Prostate gland (tissue), 2 donors: ENCODE data around the gene NEGR1. TPM values are rescaled to one million over a fixed set of nuclear protein-coding genes. Genes with fewer than 3 reads are reported as not detected.

Source experiments
- DNase-seq: peaks from one replicate; pipeline ENCODE4 v3.0.0-alpha.2; 2019; ENCODE audit warnings: low spot score
- H3K27ac ChIP-seq, 2 donors: fragments of 200-600 bp; sonication (generic); 2 replicates each; pipeline ENCODE4 v1.5.1; 2017 to 2019
- H3K27me3 ChIP-seq: fragments of 200-600 bp; sonication (generic); replicated peaks from 2 replicates; pipeline ENCODE4 v1.5.1; 2019; ENCODE audit not compliant: insufficient read depth
- H3K36me3 ChIP-seq, 2 donors: fragments of 200-600 bp; sonication (generic); 1 replicate in 1 of 2; 2 replicates in 1 of 2; pipeline versions ENCODE4 v1.5.1 to v1.8.1; 2017 to 2019
- H3K4me1 ChIP-seq: fragments of 200-600 bp; sonication (generic); replicated peaks from 2 replicates; pipeline ENCODE4 v1.5.1; 2019
- H3K4me3 ChIP-seq, 2 donors: fragments of 200-600 bp; sonication (generic); 2 replicates each; pipeline ENCODE4 v1.5.1; 2017 to 2019
- H3K9me3 ChIP-seq: fragments of 200-600 bp; sonication (generic); 2 replicates; pipeline ENCODE4 v1.5.1; 2017
- POLR2A ChIP-seq: fragments of 450-650 bp; IDR thresholded peaks from one replicate; pipeline ENCODE4 v1.6.1; 2016; ENCODE audit warnings: antibody characterized with exemption, mild to moderate bottlenecking
- POLR2AphosphoS5 ChIP-seq: sonication (generic); formaldehyde crosslinking; IDR thresholded peaks from one replicate; pipeline ENCODE4 v1.6.1; 2017; ENCODE audit warnings: antibody characterized with exemption
- WGBS: methylation state at CpG from one replicate; pipeline ENCODE4 v1.1.5; 2018; 5-methylcytosine and 5-hydroxymethylcytosine counted together
- intact Hi-C: fragments of 100-400 bp; cut with DNase I; formaldehyde crosslinking; loops from one replicate; pipeline ENCODE4 v1.14.2; 2022
- total RNA-seq, 2 donors: library from RNA; depleted of rRNA; stranded (reverse); fragments of >200 nt; gene quantifications; one replicate each; pipeline ENCODE4 v1.1.0, GENCODE V29; 2016
- TF ChIP-seq, protein P1 (sequence below), 4 experiments: fragments of 200-600 bp in 2 of 4; fragments of 450-650 bp in 2 of 4; sonication (generic) in 2 of 4; IDR thresholded peaks; 1 replicate in 3 of 4; 2 replicates in 1 of 4; pipeline ENCODE4 v1.5.1; 2016 to 2019; ENCODE audit warnings: antibody characterized with exemption in 4 of 4, mild to moderate bottlenecking in 2 of 4, moderate library complexity in 2 of 4

The NEGR1 gene
- total RNA-seq, 2 donors from 2014 or later = 2.3 to 7.6 TPM

DNA sequence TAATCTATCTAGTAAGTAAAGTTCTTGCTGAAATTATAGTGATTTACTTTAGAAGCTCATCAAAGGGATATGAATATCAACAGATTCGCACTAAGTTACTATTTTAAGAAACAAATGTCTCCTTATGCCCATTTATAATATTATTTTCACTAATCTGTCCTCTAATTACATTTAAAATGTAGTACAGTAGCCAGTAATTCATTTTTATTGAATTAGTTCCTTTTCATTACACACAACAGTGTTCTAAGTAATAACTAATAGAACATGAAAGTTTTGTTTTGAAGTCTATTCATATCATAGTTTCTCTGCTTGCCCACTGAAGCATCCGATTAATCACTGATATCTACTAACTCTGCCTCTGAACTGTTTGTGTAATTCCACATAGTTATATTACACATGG lies 225.8 kb downstream of the NEGR1 start:
- no peak for DNase-seq
- intact Hi-C loops = no loop called here
- TF ChIP-seq POLR2AphosphoS5 = no peak
- TF ChIP-seq, protein P1, sequence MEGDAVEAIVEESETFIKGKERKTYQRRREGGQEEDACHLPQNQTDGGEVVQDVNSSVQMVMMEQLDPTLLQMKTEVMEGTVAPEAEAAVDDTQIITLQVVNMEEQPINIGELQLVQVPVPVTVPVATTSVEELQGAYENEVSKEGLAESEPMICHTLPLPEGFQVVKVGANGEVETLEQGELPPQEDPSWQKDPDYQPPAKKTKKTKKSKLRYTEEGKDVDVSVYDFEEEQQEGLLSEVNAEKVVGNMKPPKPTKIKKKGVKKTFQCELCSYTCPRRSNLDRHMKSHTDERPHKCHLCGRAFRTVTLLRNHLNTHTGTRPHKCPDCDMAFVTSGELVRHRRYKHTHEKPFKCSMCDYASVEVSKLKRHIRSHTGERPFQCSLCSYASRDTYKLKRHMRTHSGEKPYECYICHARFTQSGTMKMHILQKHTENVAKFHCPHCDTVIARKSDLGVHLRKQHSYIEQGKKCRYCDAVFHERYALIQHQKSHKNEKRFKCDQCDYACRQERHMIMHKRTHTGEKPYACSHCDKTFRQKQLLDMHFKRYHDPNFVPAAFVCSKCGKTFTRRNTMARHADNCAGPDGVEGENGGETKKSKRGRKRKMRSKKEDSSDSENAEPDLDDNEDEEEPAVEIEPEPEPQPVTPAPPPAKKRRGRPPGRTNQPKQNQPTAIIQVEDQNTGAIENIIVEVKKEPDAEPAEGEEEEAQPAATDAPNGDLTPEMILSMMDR (IDR thresholded peaks at IDR 0.05) = no peak
- no peak for TF ChIP-seq POLR2A
- Histone ChIP-seq H3K27me3 (no peaks in the 10 kb centered on the region), H3K4me3 (no peak overlapping the region), H3K9me3 (no peaks in the 10 kb centered on the region), H3K4me1 (no peaks in the 10 kb centered on the region), H3K36me3 (no peaks in the 10 kb centered on the region), H3K27ac (no peak overlapping the region)
- 96% methylated on average over 2 of the region's 2 CpGs for WGBS

DNA sequence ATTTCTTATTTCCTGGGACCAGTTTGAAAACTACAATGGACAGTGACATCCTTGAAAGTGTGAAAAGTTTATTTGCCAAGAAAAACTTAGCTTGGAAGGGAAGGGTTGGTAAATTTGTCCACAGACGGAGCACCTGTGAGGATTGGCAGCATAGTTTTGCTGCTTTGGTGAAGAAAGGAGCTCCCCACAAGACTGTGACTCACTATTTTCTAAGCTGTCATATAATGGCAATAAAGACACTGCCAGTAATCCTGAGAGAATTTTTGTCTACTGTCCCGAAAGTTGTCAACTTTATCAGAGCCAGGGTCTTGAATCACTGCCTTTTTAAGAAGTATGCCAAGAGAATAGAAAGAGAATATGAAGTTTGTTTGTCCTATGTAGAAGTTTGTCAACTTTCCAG lies 230.8 kb downstream of the NEGR1 start:
- H3K36me3 ChIP-seq = no peaks in the 10 kb centered on the region
- H3K9me3 ChIP-seq = no peaks in the 10 kb centered on the region
- H3K27me3 ChIP-seq = no peaks in the 10 kb centered on the region
- intact Hi-C loops = no loop called here
- 29% methylated on average over 2 of the region's 2 CpGs for WGBS
- no peak for DNase-seq
- no peak overlapping the region for H3K4me3 ChIP-seq
- H3K27ac ChIP-seq = no peak overlapping the region
- H3K4me1 ChIP-seq = no peaks in the 10 kb centered on the region
- TF ChIP-seq, protein P1 (IDR thresholded peaks at IDR 0.05) = no peak
- TF ChIP-seq POLR2AphosphoS5 (no peak), POLR2A (no peak)

DNA sequence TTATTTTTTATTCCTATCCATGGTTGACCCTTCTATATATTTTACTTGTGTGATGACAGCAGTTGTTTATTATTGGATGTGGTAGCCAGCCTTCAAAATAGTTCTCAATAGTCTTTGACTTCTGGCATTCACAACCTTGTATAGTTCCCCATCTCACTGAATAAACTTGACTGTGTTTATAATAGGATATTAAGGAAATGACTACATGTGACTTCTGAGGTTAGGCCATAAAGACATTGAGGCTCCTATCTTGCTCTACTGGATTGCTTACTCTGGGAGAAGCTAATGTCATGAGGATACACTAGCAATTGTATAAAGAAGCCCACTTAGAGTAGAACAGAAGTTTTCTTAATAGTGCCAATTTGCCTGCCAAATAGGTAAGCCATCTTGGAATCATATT lies 231.8 kb downstream of the NEGR1 start:
- Histone ChIP-seq H3K36me3 (no peaks in the 10 kb centered on the region), H3K4me1 (no peaks in the 10 kb centered on the region), H3K4me3 (no peak overlapping the region), H3K9me3 (no peaks in the 10 kb centered on the region), H3K27ac (no peak overlapping the region), H3K27me3 (no peaks in the 10 kb centered on the region)
- TF ChIP-seq POLR2AphosphoS5 (no peak), POLR2A (no peak)
- TF ChIP-seq, protein P1 (IDR thresholded peaks at IDR 0.05) = no peak
- no peak for DNase-seq
- intact Hi-C loops = no loop called here

DNA sequence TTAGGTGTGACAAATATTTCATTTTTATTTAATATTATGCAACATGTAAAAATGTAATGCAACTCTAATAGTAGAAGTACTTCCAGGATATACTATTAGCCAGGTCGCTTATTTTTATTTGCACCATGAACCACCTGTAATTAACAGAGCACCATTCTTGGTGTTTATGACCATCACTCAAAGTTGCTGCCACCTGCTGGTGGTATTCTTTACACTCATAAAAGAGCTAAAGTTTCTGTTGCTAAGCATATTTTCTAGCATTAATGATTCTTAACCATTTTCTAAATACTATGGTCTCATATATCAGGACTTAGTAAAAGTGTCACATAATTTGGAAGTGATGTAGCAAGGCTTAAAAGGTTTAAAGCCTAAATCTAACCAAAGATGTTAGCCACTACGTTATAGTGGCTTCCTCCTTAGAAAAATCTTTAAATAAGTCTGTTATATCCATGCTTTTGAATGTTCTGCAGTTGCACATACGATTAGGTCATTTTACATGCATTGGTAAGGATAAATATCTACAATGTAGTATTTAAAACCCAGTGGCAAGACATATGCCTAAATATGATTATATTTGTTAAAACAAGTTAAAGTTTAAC lies 244.5 kb downstream of the NEGR1 start:
- Histone ChIP-seq H3K4me1 (no peaks in the 10 kb centered on the region), H3K27me3 (no peaks in the 10 kb centered on the region), H3K9me3 (no peaks in the 10 kb centered on the region), H3K4me3 (no peak overlapping the region), H3K36me3 (no peaks in the 10 kb centered on the region), H3K27ac (no peak overlapping the region)
- WGBS = 61% methylated on average over 3 of the region's 3 CpGs
- DNase-seq = peak; percentile 20
- TF ChIP-seq, protein P1 (IDR thresholded peaks at IDR 0.05) = peak in 3 of 4 experiments; percentile 39 to 48 (median 40)
- TF ChIP-seq POLR2AphosphoS5 = no peak
- intact Hi-C loops = no loop called here

DNA sequence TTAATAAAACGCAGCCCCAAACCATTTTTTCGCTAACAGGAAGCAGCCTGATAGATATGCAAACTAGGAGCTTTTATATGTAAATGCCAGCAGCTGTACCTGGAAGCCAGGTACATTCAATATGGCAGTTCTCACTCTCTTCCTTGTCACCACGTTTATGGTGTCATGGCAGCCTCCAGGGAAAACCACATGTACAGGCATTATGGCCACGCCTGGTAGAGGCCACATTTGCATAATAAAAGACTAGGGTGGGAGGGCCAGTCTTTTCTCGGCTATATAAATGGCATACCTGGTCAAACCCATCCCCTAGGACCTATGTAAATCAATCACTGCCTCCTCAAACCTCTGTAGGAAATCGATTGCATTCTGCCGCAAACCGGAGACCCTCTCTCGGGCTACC lies 247.5 kb downstream of the NEGR1 start:
- Histone ChIP-seq H3K27ac (no peak overlapping the region), H3K4me3 (no peak overlapping the region), H3K27me3 (no peaks in the 10 kb centered on the region), H3K9me3 (no peaks in the 10 kb centered on the region), H3K36me3 (no peaks in the 10 kb centered on the region), H3K4me1 (no peaks in the 10 kb centered on the region)
- DNase-seq = no peak
- no peak for TF ChIP-seq POLR2AphosphoS5
- TF ChIP-seq, protein P1 (IDR thresholded peaks at IDR 0.05) = no peak
- no peak for TF ChIP-seq POLR2A
- intact Hi-C loops = no loop called here
- WGBS = 91% methylated on average over 9 of the region's 9 CpGs
